C1 segment of cervical spinal cord (tissue), 14 donors: ENCODE measurements around the gene XXYLT1.

ENCODE experiments used
- DNase-seq, 14 donors: peaks; one replicate each; lab custom pipeline; 2025; lab: John Stamatoyannopoulos, UW

The XXYLT1 gene

GRCh38 chr3:195171093-195171873 lies 99.7 kb downstream of the XXYLT1 start:
- no peak for DNase-seq

- DNase-seq = no peak
Observed at GRCh38 chr3:195170496-195170895, 100.5 kb downstream of the XXYLT1 start.

DNA sequence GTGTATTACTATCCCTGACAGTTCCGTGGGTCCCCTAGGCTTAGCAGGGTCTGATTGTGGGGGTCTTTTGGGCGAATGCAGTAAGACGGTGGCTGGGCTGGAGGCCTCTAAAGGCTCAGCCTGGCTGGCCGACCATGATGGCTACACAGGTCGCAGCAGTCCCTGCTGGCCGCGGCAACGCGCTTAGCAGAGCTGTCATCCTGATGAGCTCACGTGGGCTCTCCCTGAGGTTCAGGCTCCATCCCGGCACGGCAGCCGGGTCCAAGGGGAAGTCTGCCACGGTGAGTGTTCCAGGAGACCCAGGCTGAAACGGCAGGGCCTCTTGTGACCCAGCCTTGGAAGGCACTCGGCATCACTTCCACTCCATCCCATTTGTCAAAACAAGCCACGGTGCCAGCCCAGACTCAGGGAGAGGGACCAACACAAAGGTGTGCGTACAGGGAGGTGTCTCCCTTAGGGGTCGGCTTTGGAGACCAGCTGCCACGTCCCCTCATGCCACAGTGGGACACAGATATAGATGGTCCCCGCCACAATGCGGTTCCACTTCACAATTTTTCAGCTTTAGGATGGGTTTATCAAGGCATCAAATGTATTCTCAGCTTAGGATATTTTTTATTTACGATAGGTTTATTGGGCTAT lies 101.8 kb downstream of the XXYLT1 start:
- peak in 1 of 14 donors; percentile 29 for DNase-seq

DNA sequence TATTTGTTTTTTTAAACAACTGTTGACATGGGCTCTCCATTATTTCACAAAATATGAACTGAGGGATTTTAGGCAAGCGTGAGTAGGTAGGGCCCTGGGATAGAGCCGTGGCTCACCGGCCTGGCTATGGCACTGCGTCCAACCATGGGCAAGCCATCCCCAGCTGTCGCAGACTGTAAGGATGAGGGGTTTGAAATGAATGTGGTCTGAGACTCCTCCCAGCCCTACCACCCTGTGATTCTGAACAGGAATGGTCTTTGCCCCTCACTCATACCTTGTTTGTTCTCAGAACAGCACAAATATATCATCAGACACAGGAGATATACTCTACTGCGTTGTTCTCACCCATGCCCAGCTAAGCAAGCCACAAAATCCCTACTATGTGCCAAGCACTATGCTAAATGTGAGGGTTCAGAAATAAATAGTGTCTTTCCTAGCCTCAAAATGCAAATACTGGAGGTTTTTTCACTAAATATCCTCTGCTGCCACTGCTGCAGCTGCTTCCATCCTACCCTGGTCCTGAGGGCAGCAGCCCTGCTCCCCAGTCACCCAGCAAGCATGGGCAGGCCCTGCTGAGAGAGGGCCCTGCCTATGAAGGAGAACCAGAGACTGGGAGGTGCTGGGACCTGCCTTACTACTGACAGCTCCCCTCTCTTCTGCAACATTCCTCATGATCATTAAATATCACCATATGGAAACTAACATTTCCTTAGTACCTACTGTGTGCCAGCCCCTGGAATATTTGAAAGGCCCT lies 102.8 kb downstream of the XXYLT1 start:
- no peak for DNase-seq

DNA sequence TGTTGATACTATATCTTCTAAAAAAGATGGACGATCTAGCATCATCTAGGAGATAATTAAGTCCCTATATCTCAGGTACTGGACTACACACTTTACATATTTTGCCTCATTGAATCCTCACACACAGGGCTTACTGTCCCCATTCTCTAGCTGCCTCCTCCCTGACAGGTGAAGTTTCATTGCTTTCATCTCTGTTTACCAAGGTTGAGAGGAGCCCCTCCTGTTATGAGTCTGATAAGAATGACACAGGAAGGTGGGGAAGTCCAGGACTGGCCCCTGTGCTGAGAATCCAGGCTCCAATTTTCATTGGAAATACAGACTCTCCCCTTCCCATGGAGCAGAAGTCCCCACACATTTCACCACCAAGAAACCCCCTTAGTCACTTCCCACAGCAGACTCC lies 105.2 kb downstream of the XXYLT1 start:
- no peak for DNase-seq

- no peak for DNase-seq
Observed at GRCh38 chr3:195165265-195165609, 105.7 kb downstream of the XXYLT1 start.

DNA sequence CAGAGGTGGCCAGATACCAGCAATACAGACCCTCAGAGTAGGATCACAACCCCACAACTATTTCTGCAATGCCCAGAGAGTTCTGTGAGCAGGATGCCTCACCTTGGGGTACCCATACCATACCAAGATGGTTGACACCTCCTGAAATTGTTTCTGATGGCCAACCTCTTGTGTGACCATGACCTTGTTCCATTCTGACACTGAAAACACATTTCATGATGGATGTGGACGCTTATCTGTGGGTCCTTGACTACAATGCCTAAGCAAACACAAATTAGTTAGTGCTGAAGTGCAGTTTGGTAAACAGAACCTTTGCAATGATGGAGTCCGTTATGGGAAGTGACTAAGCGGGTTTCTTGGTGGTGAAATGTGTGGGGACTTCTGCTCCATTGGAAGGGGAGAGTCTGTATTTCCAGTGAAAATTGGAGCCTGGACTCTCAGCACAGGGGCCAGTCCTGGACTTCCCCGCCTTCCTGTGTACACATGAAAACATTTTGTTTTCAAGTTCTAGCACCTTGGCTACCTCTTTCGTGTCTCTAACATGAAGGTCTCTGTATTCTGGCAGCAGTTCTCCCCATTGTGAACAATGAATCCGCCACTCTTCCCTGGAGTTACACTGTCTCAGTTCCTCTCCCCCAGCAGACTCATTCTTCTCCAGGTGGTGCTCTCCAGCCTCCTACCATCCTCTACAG lies 106.2 kb downstream of the XXYLT1 start:
- no peak for DNase-seq

GRCh38 chr3:195163719-195164572 lies 107.0 kb downstream of the XXYLT1 start:
- DNase-seq = no peak

DNA sequence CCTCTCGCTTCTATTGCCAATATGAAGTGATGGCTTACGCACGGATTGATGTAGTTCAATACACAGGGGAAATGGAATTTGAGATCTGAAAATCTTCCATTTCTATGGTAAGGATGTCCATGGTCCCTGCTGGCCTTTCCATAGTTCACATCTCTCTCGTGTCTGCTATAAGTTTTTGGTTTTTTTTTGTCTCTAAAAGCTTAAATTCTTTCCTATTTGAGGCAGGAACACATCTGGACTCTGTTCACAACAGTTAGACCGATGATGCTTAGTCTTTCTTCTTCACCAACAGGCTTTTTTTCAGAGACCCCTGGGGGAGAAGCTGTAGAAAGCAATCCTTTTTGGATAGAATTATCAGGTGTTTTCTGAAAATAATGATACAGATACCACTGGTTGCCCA lies 108.1 kb downstream of the XXYLT1 start:
- DNase-seq = no peak

DNA sequence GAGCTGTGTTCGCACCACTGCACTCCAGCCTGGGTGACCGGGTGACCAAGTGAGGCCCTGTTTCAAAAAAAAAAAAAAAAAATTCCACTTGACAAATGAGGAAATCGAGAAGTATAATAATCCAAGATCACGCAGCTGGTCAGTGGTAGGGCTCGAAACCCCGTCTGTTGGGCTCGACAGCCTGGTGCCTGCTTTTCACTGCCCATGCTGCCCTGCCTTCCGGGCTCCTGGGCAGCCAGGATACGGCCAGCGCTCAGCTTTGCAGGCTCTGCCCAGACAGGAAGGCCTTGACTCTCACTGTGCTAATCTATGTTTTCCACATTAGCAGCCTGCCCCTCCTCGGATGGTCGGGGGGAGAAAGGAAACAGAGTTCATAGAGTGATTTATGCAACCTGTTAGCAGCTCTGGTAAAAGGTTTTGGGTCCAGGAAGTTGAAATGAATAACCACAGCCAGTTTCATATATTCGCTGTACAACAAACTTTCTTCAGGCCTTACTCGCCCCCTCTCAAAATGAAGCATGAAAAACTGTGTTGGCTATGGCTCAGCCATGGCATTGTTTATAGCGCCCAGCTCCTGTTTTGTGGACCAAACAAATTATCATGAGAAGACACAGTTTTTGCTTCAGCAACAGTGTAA lies 108.8 kb downstream of the XXYLT1 start:
- no peak for DNase-seq

GRCh38 chr3:195160908-195161434 lies 110.0 kb downstream of the XXYLT1 start:
- no peak for DNase-seq

DNA sequence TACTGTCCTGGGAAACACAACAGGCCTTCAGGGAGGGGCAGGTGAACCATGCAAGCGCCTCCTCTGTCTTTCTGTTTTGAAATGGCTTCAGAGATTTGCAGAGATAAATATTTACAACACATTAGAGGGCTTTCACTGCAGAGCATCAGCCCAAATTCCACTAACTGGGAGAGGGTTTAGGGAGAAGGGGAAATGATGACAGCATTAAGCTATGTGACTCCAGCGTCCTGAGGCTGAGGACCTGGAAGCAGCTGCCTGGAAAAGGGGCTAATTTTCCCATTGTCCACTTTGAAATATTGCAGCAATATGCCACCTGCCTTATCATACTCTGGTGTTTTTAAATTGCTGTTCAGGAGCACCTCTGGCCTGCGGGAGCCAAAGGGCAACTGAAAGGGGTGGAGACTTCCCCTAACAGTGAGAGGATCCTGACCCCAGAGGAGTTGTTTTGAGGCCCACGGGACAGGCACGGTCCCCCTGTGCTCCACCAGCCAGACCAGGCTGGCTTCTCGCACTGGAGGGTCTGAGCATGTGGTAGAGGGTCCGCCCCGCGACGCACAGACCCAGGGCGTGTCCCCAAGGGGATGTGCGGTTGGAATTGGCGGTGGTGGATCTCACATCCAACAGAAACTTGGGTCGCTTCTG lies 110.6 kb downstream of the XXYLT1 start:
- DNase-seq = no peak

DNA sequence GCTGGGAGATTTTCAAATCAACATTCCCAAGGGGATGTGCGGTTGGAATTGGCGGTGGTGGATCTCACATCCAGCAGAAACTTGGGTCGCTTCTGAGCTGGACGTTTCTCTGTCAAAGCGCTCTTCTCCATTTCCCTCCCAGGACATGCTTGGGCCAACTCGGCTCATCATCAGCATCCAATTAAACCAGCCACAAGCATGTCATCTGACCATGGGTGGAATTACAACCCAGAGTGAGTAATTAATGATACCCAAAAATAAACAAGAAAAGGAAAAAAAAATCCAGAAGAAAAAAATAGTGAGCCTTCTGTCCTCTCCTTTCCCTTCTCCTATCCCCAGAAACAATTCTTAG lies 111.2 kb downstream of the XXYLT1 start:
- no peak for DNase-seq

- DNase-seq = no peak
Observed at GRCh38 chr3:195159117-195159813, 111.7 kb downstream of the XXYLT1 start.

- peak in 3 of 14 donors; percentile 18 to 27 (median 21) for DNase-seq
Observed at GRCh38 chr3:195156286-195156890, 114.6 kb downstream of the XXYLT1 start.

- DNase-seq = no peak
Observed at GRCh38 chr3:195155570-195156241, 115.3 kb downstream of the XXYLT1 start.

DNA sequence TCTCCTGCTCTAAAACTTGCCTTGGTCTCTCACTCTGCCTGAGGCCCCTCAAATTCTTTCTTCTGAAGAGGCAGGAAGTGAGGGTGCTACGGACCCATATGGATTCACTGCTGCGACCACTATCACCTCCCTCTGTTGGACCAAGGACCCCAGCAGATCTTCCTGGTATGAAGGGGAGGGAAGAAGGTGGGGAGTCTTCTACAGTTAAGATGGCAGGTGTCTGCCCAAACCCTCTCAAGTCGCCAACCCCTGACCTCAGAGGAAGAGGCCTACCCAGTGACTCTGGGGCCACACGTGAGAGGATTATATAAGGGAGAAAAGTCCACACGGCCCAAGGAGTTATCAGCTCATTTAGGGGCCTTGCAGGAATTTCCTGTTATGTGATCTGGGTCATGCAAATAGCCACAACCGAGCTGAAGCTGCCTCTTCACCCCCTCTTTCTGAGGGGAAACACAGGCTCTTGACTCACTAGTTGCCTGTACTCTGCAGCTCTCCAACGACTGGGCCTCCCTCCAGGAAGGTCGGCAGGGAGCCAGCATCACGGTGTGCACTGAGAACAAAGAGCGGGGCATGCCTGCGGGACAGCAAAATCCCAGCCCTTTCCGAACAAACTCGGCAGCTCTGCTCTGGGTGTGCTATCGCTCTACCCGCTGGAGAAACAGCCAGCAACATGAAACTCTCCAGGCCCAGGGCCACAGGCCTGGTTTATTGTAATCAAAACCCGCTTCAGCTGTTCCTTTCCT lies 116.0 kb downstream of the XXYLT1 start:
- peak in 11 of 14 donors; percentile 25 to 84 (median 53) for DNase-seq
